Endothelial cell of umbilical vein (primary cell): ENCODE results near the gene GPR108. TPM values are rescaled to one million over a fixed set of nuclear protein-coding genes. Genes with fewer than 3 reads are reported as not detected.

Experiments used
- Bru-seq: library from RNA; stranded (reverse); fragments of 400-500 nt; gene quantifications from one replicate; lab custom pipeline; 2021; lab: Mats Ljungman, UMichigan
- BruChase-seq, 2 experiments: library from RNA; stranded (reverse); fragments of 400-500 nt; gene quantifications; one replicate each; lab custom pipeline; 2021; lab: Mats Ljungman, UMichigan
- BruUV-seq: library from RNA; stranded (reverse); fragments of 400-500 nt; replicated peaks from 2 replicates; lab custom pipeline; 2021; lab: Mats Ljungman, UMichigan
- CTCF ChIA-PET: fragments of 300-600, 350-600 bp; sonication (Branson Sonifier 250); formaldehyde crosslinking; loops from one replicate; lab custom pipeline; 2021; ENCODE audit warnings: antibody characterized with exemption, inconsistent platforms; lab: Charles Lee
- POLR2A ChIA-PET: fragments of 300-600, 350-600 bp; sonication (Branson Sonifier 250); formaldehyde crosslinking; loops from one replicate; lab custom pipeline; 2021; ENCODE audit warnings: antibody characterized with exemption, inconsistent platforms; lab: Charles Lee
- DNase-seq: peaks from one replicate; pipeline ENCODE4 v3.0.0-alpha.2; 2011; ENCODE audit warnings: low read depth, low spot score
- FAIRE-seq: peaks from 2 replicates; lab custom pipeline; 2011; peaks lifted over from hg19 to GRCh38; lab: Jason Lieb, UNC
- H2AFZ ChIP-seq: 2 replicates; pipeline ENCODE4 v1.6.0; 2012; ENCODE audit warnings: low read depth, low read length, control low read depth, inconsistent platforms
- H3K27ac ChIP-seq: 2 replicates; pipeline ENCODE4 v1.5.1; 2011; ENCODE audit warnings: low read depth, mild to moderate bottlenecking, control low read depth, low read length, moderate library complexity; ENCODE audit not compliant: insufficient read depth
- H3K27me3 ChIP-seq, 2 experiments: 2 replicates each; pipeline versions ENCODE4 v1.6.0 to v1.6.1; 2011; ENCODE audit warnings: low read length in 2 of 2, mixed read lengths in 1 of 2; ENCODE audit not compliant: control insufficient read depth in 2 of 2, insufficient read depth in 2 of 2
- H3K36me3 ChIP-seq, 2 experiments: 2 replicates in 1 of 2; 3 replicates in 1 of 2; pipeline ENCODE4 v1.5.1; 2011; ENCODE audit warnings: low read length in 2 of 2, mild to moderate bottlenecking in 1 of 2, moderate library complexity in 1 of 2; ENCODE audit not compliant: control insufficient read depth in 2 of 2, insufficient read depth in 2 of 2; ENCODE audit errors: extremely low read depth in 1 of 2
- H3K4me1 ChIP-seq: 3 replicates; pipeline ENCODE4 v1.5.1; 2011; ENCODE audit warnings: mild to moderate bottlenecking, low read length; ENCODE audit not compliant: control insufficient read depth, insufficient read depth; ENCODE audit errors: extremely low read depth
- H3K4me2 ChIP-seq: 2 replicates; pipeline ENCODE4 v1.6.1; 2011; ENCODE audit warnings: low read length, control low read depth, mixed read lengths; ENCODE audit not compliant: insufficient read depth
- H3K4me3 ChIP-seq, 3 experiments: fragments of 200-600 bp in 1 of 3; sonication (generic), shearing (Covaris generic) in 1 of 3; replicated peaks in 1 of 3; 2 replicates each; pipeline ENCODE4 v1.5.1; 2011 to 2016; ENCODE audit warnings: control low read depth in 3 of 3, low read length in 3 of 3, mild to moderate bottlenecking in 2 of 3, inconsistent platforms in 1 of 3, low read depth in 1 of 3, moderate library complexity in 1 of 3; ENCODE audit not compliant: insufficient read depth in 1 of 3
- H3K79me2 ChIP-seq: 2 replicates; pipeline ENCODE4 v1.6.0; 2012; ENCODE audit warnings: low read length, inconsistent platforms; ENCODE audit not compliant: control insufficient read depth, insufficient read depth
- H3K9ac ChIP-seq: replicated peaks from 2 replicates; pipeline ENCODE3; 2011; ENCODE audit warnings: low read length, control low read depth; ENCODE audit not compliant: insufficient read depth; ENCODE audit errors: extremely low read depth
- H3K9me1 ChIP-seq: replicated peaks from 3 replicates; pipeline ENCODE4 v1.6.0; 2011; ENCODE audit warnings: mild to moderate bottlenecking, low read length; ENCODE audit not compliant: control insufficient read depth, insufficient read depth; ENCODE audit errors: extremely low read depth
- H3K9me3 ChIP-seq: replicated peaks from 2 replicates; pipeline ENCODE4 v1.5.1; 2012; ENCODE audit warnings: low read length, inconsistent platforms; ENCODE audit not compliant: control insufficient read depth, insufficient read depth
- H4K20me1 ChIP-seq: replicated peaks from 2 replicates; pipeline ENCODE3; 2011; ENCODE audit warnings: mild to moderate bottlenecking, low read length; ENCODE audit not compliant: control insufficient read depth, insufficient read depth; ENCODE audit errors: extremely low read depth
- EZH2 ChIP-seq: IDR thresholded peaks from 2 replicates; pipeline ENCODE4 v1.6.1; 2012; ENCODE audit warnings: borderline replicate concordance, low read depth, mild to moderate bottlenecking, moderate library complexity, low read length, inconsistent platforms; ENCODE audit not compliant: severe bottlenecking
- FOS ChIP-seq: IDR thresholded peaks from 2 replicates; pipeline ENCODE4 v1.6.1; 2011; ENCODE audit warnings: mild to moderate bottlenecking, low read length, moderate library complexity, borderline replicate concordance; ENCODE audit not compliant: insufficient read depth
- JUN ChIP-seq: IDR thresholded peaks from 2 replicates; pipeline ENCODE4 v1.6.1; 2011; ENCODE audit warnings: borderline replicate concordance, low read depth; ENCODE audit not compliant: insufficient read length, insufficient read depth
- MYC ChIP-seq: IDR thresholded peaks from one replicate; pipeline ENCODE4 v1.6.1; 2011; ENCODE audit warnings: mild to moderate bottlenecking, low read depth, low read length
- POLR2A ChIP-seq: IDR thresholded peaks from 2 replicates; pipeline ENCODE4 v1.6.1; 2012; ENCODE audit warnings: low read depth, mild to moderate bottlenecking, control low read depth, low read length
- POLR2AphosphoS5 ChIP-seq: IDR thresholded peaks from 2 replicates; pipeline ENCODE4 v1.6.1; 2012; ENCODE audit warnings: low read depth, mild to moderate bottlenecking, control low read depth, low read length, moderate library complexity; ENCODE audit not compliant: insufficient read depth
- dilution Hi-C: fragments of 300-500 bp; cut with MboI; formaldehyde crosslinking; loops from one replicate; pipeline ENCODE4 v1.15.0; 2019; ENCODE audit warnings: low sequenced_read_pairs; ENCODE audit not compliant: extremely low pct_ligation_motif_present
- intact Hi-C: fragments of 100-400 bp; cut with micrococcal nuclease; formaldehyde crosslinking; loops from one replicate; pipeline ENCODE4 v1.10.0; 2022
- long read RNA-seq: library from polyadenylated mRNA; stranded (forward); transcript quantifications from one replicate; pipeline ENCODE4 v2.0.0, GENCODE V29; 2021
- polyA minus RNA-seq, 3 experiments: library from RNA; depleted of rRNA, polyadenylated mRNA; stranded (reverse); fragments of >200 nt; gene quantifications; 1 replicate in 1 of 3; 2 replicates in 2 of 3; pipeline ENCODE4 v1.2.3, GENCODE V29; 2011
- polyA plus RNA-seq, 4 experiments: library from polyadenylated mRNA; depleted of rRNA in 3 of 4; stranded (reverse) in 3 of 4; unstranded in 1 of 4; fragments of >200 nt; gene quantifications; 2 replicates each; pipeline versions ENCODE4 v1.2.1 to v1.2.3, GENCODE V29; 2011 to 2012; ENCODE audit warnings: missing spikeins in 1 of 4
- total RNA-seq: library from RNA; stranded (reverse); gene quantifications from 2 replicates; pipeline ENCODE4 v1.2.3, GENCODE V29; 2021
- TF ChIP-seq, protein P1 (sequence below), 2 donors: IDR thresholded peaks; 1 replicate in 1 of 2; 2 replicates in 1 of 2; pipeline ENCODE4 v1.5.1; 2011; ENCODE audit warnings: low read length in 2 of 2, mild to moderate bottlenecking in 2 of 2, moderate library complexity in 2 of 2, control low read depth in 1 of 2, inconsistent platforms in 1 of 2, low read depth in 1 of 2; ENCODE audit not compliant: insufficient read depth in 1 of 2; ENCODE audit errors: extremely low read depth in 1 of 2
- TF ChIP-seq, protein P2 (sequence below): IDR thresholded peaks from 2 replicates; pipeline ENCODE4 v1.6.1; 2011; ENCODE audit not compliant: insufficient read depth, insufficient read length

Gene GPR108
- 52.6 and 68.5 TPM in 2 replicates for total RNA-seq
- polyA plus RNA-seq: 76.0 and 80.2 TPM in 2 replicates
- 50.5 and 54.3 TPM in 2 replicates for polyA plus RNA-seq (2011; cell fraction: cytosol; rRNA removed)
- 127 and 161 TPM in 2 replicates for polyA plus RNA-seq (2011; cell fraction: nucleus; rRNA removed)
- 46.1 and 52.6 TPM in 2 replicates for polyA plus RNA-seq (2012)
- polyA minus RNA-seq: 64.8 and 67.1 TPM in 2 replicates
- polyA minus RNA-seq (2011; cell fraction: cytosol; rRNA and poly(A)+ RNA removed): 35.6 TPM
- polyA minus RNA-seq (2011; cell fraction: nucleus; rRNA and poly(A)+ RNA removed): 23.1 and 35.2 TPM in 2 replicates
- Bru-seq, nascent RNA: percentile 53 among the genes with signal in this experiment
- percentile 74 among the genes with signal in this experiment for BruChase-seq, experiment 1, labeled RNA remaining after a 6-hour chase
- BruChase-seq, experiment 2, labeled RNA remaining after a 2-hour chase: percentile 66 among the genes with signal in this experiment
- long read RNA-seq, transcript GPR108-201 (18 exons, 2,057 nt): major isoform, 115 of 185 reads
- long read RNA-seq, transcript GPR108-202 (18 exons, 2,009 nt): minor isoform, 11 of 185 reads
- long read RNA-seq, partial matches to known transcripts: 9 of 185 reads
- long read RNA-seq, other reads (novel, unspliced or antisense): 48 of 185 reads

DNA sequence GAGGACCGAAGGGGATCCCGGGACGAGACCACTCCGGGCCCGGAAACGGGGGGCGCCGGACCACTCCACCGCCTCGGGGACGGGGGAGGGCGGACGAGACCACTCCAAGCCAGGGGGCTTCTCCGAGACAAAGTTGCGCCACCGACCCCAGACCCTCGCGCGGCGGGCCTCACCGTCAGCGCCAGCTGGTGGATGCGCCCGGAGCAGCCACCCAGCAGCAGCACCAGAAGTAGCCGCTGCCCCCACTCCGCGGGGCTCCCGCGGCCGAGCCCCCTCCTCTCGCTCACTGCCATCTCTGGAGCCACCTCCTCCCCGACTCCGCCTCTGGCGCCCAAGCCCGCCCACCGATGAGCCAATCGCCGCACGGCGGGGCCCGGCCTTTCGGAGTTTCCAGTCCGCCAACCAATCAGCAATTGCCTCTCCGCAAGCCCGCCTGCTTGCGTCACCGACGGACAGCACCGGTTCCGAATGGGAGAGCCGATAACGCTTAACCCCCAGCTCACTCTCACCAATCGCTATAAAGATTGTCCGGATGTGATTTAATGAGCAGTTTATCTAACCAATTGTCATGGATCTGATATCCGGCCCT, at the start of gene GPR108:
Gene GPR108 (minus strand): TSS at position 297 of the 589 bp plus-strand sequence. CDS start 4 bp downstream, at position 293.
- POLR2A ChIA-PET: interaction anchor here (1.1 kb wide), 1 partner anchor 126 kb away, joined by 3 read pairs; no protein-coding TSS in a partner anchor
- H3K4me3 ChIP-seq: peak within 1 kb of the TSS; percentile 49 to 99 (median 95)

More for the DNA sequence above, at the start of gene GPR108:
- H3K27me3 ChIP-seq: no peaks in the 10 kb centered on the region
- H3K27ac ChIP-seq: peak within 1 kb of the TSS; percentile 88
- FAIRE-seq (peak; percentile 100), DNase-seq (peak; percentile 100)
- no peaks in the 10 kb centered on the region for H4K20me1 ChIP-seq
- H3K9ac ChIP-seq: peak within 1 kb of the TSS; percentile 89
- CTCF ChIA-PET: interaction anchor here (0.7 to 6.2 kb wide), 6 partner anchors 32 to 221 kb away, joined by 3 to 179 read pairs (median 10); no protein-coding TSS in a partner anchor
- peak within 1 kb of the TSS; percentile 94 for H3K4me2 ChIP-seq
- H3K36me3 ChIP-seq: no peaks in the 10 kb centered on the region
- peak within 1 kb of the TSS; percentile 82 for H2AFZ ChIP-seq
- BruUV-seq: no TSS peak
- intact Hi-C loops (loop anchor here (5.0 to 10.0 kb wide), 5 partner anchors 63 to 365 kb away; partner anchors contain the start of genes ALKBH7, KHSRP, TNFSF14 and TNFSF9), dilution Hi-C loops (no loop called here)
- peaks cover 25% of the 10 kb centered on the region for H3K79me2 ChIP-seq
- H3K9me3 ChIP-seq: no peaks in the 10 kb centered on the region
- TF ChIP-seq JUN (no peak), EZH2 (no peak), POLR2A (peak; percentile 51), POLR2AphosphoS5 (peak; percentile 81), FOS (peak; percentile 10), MYC (no peak)
- TF ChIP-seq, protein P1, sequence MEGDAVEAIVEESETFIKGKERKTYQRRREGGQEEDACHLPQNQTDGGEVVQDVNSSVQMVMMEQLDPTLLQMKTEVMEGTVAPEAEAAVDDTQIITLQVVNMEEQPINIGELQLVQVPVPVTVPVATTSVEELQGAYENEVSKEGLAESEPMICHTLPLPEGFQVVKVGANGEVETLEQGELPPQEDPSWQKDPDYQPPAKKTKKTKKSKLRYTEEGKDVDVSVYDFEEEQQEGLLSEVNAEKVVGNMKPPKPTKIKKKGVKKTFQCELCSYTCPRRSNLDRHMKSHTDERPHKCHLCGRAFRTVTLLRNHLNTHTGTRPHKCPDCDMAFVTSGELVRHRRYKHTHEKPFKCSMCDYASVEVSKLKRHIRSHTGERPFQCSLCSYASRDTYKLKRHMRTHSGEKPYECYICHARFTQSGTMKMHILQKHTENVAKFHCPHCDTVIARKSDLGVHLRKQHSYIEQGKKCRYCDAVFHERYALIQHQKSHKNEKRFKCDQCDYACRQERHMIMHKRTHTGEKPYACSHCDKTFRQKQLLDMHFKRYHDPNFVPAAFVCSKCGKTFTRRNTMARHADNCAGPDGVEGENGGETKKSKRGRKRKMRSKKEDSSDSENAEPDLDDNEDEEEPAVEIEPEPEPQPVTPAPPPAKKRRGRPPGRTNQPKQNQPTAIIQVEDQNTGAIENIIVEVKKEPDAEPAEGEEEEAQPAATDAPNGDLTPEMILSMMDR (IDR thresholded peaks at IDR 0.05; ENCODE audit: extremely low read depth in 1 of 2, insufficient read depth in 1 of 2, low read depth in 1 of 2, low read length in 2 of 2): no peak
- TF ChIP-seq, protein P2, sequence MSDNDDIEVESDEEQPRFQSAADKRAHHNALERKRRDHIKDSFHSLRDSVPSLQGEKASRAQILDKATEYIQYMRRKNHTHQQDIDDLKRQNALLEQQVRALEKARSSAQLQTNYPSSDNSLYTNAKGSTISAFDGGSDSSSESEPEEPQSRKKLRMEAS: no peak
- no peaks in the 10 kb centered on the region for H3K9me1 ChIP-seq
- H3K4me1 ChIP-seq: peaks cover 46% of the 10 kb centered on the region
